Inflammatory macrophage treated with lipopolysaccharide for 4 hours (primary cell): ENCODE results near the gene NT5DC3.

Experiments used
- DNase-seq: peaks from one replicate; pipeline ENCODE4 v3.0.0-alpha.2; 2020

NT5DC3 gene

DNA sequence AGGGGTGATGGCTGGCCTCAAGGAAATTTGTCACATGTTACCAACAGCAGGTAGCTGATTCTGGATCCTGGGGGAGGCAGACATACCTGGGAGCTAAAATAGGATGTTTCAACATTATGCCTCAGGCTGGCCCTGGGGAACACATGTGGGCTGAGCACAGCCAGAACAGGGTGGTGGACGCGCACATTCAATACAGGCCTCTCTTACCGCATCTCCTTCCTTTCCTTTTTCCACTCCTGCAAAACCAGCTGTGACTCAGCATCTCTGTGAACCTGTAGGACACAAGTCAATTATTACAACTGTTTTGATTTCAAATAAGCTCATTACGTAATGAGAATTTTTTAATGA lies 61.0 kb downstream of the NT5DC3 start:
- no peak for DNase-seq

DNA sequence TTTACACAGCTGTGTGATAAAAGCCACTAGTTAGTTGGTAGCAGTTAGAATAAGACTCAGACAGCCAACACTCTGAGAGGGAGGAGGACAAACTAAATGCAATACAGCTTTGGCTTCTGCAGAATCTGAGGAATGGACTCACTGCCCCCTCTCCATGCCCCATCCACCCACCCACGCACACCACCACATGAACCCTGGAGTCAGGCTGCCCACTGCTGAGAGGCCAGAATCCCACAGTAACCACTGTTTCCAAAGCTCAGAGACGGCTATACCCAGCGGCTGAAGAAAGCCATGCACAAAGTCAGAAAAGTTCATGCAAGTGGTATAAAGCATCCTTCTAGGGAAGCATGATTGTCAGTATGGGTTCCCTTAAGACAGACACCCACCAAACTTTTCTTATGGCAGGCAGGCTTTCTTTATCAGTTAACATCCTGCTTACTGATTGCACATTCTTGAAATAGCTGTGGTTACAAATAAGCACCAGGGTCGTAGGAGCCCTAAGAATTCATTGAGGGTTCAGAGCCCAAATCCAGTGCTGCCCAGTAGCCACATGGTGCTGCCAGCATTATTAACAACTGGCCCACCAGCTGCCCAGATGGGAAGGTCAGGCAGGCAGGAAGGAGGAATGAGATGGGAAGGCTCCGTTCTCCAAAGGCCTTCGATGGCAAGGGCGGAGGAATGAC lies 61.5 kb downstream of the NT5DC3 start:
- DNase-seq, result no peak

DNA sequence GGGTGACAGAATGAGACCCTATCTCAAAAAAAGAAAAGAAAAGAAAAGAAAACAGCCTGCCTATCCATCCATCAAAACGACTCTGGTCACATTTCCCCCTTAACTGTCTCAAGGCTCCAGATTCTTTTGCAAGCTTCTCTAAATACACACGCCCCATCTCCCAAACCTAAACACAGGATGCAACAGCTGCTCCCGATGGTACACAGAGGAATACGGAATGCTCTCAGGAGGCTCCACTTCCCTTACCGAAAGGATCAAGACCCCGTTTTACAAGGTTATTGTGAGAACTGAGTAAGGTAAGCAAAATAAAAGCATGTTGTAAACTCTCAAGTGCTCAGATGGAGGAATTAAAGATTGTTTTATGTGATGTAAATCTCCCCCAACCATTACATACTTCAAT lies 62.3 kb downstream of the NT5DC3 start:
- no peak for DNase-seq

GRCh38 chr12:103774977-103775560 lies 66.0 kb downstream of the NT5DC3 start:
- DNase-seq, result no peak

DNA sequence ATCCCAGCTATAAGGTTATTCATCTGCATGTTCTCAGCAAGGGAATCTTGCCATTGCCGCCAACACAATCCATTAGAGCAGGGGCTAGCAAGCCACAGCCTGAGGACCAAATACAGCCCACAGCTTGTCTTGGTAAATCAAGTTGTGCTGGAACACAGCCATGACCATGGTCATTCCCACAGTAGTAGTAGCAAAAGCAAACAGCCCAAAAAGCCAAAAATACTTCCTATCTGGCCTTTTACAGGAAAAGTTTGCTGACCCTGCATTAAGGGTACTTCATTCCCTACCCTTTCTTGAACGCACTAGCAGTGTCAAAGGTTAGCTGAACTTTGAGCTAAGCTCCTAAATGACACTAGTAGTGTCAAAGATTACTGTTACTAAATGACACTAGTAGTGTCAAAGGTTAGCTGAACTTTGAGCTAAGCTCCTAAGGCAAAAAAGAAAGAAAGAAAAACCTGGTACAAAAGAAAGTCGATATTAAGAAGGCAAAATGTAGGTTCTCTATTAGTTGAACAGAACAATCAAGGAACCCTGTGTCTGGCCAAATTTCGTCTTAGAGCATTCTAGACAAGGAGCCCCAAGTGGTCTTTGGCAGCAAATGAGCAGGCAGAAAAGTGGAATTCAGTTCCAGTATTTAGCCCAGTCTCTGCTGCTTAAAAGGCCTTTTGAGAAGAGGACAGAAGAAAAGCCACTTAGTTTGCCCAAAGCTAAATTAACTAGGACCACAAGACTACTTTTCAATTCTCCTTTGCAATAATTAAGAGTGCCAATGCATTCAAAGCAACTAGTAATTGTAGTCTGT lies 67.7 kb downstream of the NT5DC3 start:
- no peak for DNase-seq

DNA sequence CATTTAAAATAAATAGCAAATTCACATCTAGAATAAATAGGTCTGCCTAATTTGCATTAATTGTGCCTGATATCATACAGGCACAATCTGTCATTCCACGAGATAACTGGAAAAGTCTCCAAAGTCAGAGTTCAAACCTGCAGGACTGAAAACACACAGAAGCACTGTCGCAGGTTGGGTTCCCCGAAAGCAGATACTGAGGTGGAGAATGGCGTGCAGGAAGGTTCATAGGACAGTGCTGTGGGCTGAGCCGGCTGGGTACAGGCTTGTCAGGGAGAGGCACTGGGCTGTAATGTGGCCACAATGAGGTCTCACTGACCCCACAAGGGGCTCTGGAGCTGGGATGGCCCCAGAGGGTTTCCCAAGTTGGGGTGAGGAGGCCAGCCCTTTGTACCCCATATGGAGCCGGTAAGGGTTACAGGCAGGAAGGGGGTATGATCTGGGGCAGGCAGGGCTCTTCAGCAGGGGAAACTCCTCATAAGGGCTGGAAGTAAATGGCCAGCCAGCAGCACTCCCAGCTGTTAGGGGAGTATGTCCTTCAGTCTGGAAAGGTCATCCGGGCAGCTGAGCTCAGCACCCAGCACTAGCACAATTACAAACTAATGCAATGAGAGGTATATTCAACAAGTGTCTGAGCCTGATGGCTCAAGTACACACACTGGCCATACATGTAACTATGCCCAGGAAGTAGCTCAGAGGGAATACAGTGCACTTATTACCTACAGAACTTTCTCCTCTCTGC lies 68.5 kb downstream of the NT5DC3 start:
- DNase-seq, result no peak

- DNase-seq, result peak; percentile 37
These were observed 69.6 kb downstream of the NT5DC3 start for GRCh38 chr12:103771466-103771865.

DNA sequence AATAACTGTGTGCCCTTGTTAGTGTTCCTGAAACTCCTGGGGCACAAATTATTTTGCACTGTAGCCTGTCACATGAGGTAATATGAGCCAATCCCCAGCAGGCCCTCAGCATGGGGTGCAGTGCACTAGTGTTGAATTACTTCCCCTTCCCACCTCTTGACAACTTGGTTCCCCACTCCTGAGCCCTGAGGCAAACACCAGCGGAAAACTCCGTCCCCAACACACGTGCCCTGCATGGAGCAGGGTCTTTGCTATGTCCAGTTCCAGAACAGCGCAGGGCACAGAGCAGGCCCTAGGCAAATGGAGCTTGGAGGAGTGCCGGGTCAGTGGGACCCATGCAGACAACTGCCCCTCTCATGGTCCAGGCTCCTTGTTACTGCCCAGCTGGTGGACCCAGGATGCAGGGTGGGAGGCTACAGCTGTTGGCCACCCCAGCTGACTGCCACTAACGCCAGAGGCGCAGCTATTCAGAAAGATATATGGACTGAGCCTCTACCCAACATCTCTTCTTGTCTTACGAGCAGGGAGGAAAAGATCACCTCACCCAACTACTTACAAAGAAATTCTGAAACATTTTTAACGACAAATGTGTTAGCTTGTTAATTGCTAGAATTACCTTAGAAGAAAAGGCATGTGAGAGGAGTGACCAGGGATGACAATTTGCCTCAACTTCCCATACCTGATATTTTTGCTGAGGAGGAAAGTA lies 71.6 kb downstream of the NT5DC3 start:
- DNase-seq, result no peak

- no peak for DNase-seq
These were observed 72.4 kb downstream of the NT5DC3 start for GRCh38 chr12:103768467-103769123.

- no peak for DNase-seq
These were observed 75.0 kb downstream of the NT5DC3 start for GRCh38 chr12:103766028-103766427.

- no peak for DNase-seq
These were observed 75.7 kb downstream of the NT5DC3 start for GRCh38 chr12:103765322-103765721.

- DNase-seq, result no peak
These were observed 78.6 kb downstream of the NT5DC3 start for GRCh38 chr12:103762473-103762872.

GRCh38 chr12:103758310-103759089 lies 82.5 kb downstream of the NT5DC3 start:
- no peak for DNase-seq

- no peak for DNase-seq
These were observed 83.8 kb downstream of the NT5DC3 start for GRCh38 chr12:103757248-103757647.

GRCh38 chr12:103756443-103756842 lies 84.6 kb downstream of the NT5DC3 start:
- no peak for DNase-seq

DNA sequence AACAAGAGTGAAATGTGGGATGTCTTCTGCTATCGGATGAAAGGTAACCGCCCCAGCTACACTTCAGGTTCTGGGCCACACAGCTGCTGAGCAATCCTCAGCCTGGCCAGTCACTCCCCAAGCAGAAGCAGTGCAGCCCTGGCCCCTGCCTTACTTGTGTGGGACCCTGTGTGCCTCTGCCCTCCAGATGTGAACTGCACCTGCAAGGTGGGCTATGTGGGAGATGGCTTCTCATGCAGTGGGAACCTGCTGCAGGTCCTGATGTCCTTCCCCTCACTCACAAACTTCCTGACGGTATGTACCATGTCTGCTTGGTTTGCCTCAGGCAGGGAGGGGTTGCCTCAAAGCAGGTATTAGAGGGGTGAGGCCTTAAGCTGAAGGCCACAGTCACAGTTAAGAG lies 85.6 kb downstream of the NT5DC3 start:
- DNase-seq, result no peak

GRCh38 chr12:103751600-103751999 lies 89.4 kb downstream of the NT5DC3 start:
- no peak for DNase-seq

DNA sequence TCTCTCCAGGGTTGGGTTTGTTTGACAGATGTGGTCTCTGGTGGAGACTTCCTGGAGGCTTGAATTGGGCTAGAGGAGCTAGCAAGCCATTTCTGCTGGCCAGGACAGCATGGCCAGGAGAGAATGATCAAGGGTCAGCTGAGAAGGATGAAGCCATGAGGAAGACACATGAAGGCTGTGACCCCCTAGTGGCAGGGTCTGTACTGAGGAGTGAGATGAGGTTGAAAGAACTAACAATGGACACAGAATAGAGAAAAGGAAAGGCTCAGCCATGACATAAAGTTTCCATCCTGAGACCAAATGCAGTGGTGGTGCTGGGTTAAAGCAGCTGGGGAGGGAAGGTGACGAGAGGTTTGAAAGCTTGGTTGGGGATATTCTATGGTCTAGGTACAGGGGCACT lies 89.9 kb downstream of the NT5DC3 start:
- DNase-seq, result no peak

DNA sequence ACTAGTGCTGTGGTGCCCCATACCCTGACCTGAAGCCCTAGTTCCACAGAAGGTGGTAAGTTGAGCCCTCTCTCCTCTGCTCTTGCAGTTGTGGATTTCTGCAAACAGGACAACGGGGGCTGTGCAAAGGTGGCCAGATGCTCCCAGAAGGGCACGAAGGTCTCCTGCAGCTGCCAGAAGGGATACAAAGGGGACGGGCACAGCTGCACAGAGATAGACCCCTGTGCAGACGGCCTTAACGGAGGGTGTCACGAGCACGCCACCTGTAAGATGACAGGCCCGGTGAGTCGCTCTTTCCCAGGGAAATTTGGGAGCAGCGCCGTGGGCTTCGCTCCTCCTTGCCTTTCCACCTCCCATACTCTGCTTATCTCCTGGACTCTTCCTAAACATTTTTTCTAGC lies 92.2 kb downstream of the NT5DC3 start:
- no peak for DNase-seq

DNA sequence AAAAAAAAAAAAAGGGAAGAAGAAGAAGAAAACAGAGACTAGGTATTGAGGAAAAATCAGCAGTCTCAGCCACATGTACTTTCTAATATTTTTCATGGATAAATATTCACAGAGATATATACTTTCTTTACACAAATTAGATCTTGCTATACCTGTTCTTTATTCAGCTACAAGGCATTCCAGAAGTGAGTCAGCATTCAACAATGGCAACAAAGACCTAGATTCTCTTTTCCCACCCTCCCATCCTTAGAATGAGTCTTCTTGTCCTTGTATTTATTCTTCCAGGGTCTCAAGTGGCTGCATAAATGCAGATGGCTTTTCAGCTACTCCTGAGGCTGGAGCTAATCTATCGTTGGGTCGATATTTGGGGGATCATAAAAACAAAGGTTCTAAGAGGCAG lies 93.0 kb downstream of the NT5DC3 start:
- DNase-seq, result no peak

- no peak for DNase-seq
These were observed 95.1 kb downstream of the NT5DC3 start for GRCh38 chr12:103745962-103746361.

GRCh38 chr12:103743788-103744187 lies 97.2 kb downstream of the NT5DC3 start:
- no peak for DNase-seq
